ENCODE results near the gene CPM. TPM values are rescaled to one million over a fixed set of nuclear protein-coding genes. Genes with fewer than 3 reads are reported as not detected.

Gene CPM
- total RNA-seq, 4 donors from 2014 or later, result 233 to 478 (median 301) TPM

GRCh38 chr12:68908076-68908475 lies 24.9 kb downstream of the CPM start:
- no peak for DNase-seq (ENCODE audit: low spot score)
- no peak for ATAC-seq (ENCODE audit: low FRiP score)
- no peak for TF ChIP-seq CTCF (IDR thresholded peaks at IDR 0.05)

DNA sequence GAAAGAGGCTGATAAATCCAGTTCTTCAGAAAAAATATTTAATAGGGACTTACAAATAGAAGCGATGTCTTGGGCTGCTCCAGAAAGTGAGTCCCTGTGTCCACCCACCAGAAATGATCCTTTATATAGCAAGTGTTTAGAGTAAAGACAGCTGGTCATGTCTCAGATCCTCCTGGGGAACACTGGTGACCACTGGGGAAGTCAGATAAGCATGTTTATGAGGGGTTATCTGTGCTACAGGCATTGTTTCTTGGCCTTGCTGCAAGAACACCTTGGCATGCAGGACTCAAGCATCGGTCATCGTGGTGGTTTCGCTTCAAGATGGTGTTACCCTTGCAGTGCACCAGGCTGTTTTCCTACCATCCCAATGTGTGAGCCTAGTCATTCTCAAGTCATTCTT lies 27.2 kb downstream of the CPM start:
- DNase-seq (ENCODE audit: low spot score) (no peak), ATAC-seq (ENCODE audit: low FRiP score) (no peak)
- no peak for TF ChIP-seq CTCF (IDR thresholded peaks at IDR 0.05)

- no peak for TF ChIP-seq CTCF (IDR thresholded peaks at IDR 0.05)
- ATAC-seq (ENCODE audit: low FRiP score), result no peak
- no peak for DNase-seq (ENCODE audit: low spot score)
These were observed 28.5 kb downstream of the CPM start for GRCh38 chr12:68904351-68904962.

- TF ChIP-seq CTCF (IDR thresholded peaks at IDR 0.05), result no peak
- ATAC-seq (ENCODE audit: low FRiP score) (no peak), DNase-seq (ENCODE audit: low spot score) (no peak)
These were observed 29.5 kb downstream of the CPM start for GRCh38 chr12:68903511-68903910.

- no peak for ATAC-seq (ENCODE audit: low FRiP score)
- TF ChIP-seq CTCF (IDR thresholded peaks at IDR 0.05), result no peak
- DNase-seq (ENCODE audit: low spot score), result no peak
These were observed 31.4 kb downstream of the CPM start for GRCh38 chr12:68901551-68901950.

DNA sequence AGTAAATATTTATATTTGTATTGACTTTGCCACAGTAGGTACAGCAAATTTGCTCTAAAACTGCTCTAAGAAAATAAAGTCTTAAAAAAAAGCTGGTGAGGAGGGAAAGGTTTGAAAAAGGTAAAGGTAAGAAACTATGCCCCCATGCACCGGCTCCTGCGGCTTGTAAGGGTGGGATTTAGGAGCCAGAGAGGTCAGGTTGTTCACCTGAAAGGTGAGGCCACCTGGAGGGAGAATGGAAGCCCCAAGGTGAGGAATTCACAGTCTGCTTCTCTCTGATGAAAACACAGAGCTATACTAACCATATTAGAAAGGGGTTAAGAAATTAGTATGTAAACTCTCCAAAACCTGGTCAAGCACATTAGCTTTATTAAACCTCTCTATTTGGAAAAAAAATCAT lies 31.8 kb downstream of the CPM start:
- DNase-seq (ENCODE audit: low spot score) (no peak), ATAC-seq (ENCODE audit: low FRiP score) (no peak)
- TF ChIP-seq CTCF (IDR thresholded peaks at IDR 0.05), result no peak

DNA sequence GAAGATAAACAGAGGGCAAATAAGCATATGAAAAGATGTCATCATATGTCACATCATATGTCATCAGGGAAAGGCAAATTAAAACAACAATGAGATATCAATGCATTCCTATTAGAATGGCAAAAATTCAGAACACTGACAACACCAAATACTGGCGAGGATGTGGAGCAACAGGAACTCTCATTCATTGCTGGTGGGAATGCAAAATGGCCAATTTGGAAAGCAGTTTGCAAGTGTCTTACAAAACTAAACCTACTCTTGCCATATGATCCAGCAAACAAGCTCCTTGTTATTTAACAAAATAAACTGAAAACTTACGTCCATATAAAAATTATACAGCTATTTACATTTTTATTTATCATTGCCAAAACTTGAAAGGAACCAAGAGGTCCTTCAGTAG lies 32.7 kb downstream of the CPM start:
- DNase-seq (ENCODE audit: low spot score) (no peak), ATAC-seq (ENCODE audit: low FRiP score) (no peak)
- TF ChIP-seq CTCF (IDR thresholded peaks at IDR 0.05), result no peak

Measured in omental fat pad (tissue), 4 donors.